Ishikawa (cell line): ENCODE data around the gene MIDN.

Source experiments
- CEBPB ChIP-seq: IDR thresholded peaks from 2 replicates; pipeline ENCODE4 v1.6.1; 2012
- CREB1 ChIP-seq: IDR thresholded peaks from 2 replicates; pipeline ENCODE4 v1.6.1; 2012; ENCODE audit warnings: low read depth
- EGR1 ChIP-seq: IDR thresholded peaks from 2 replicates; pipeline ENCODE4 v1.6.1; 2012
- EP300 ChIP-seq: IDR thresholded peaks from 2 replicates; pipeline ENCODE4 v1.6.1; 2012; ENCODE audit warnings: borderline replicate concordance
- FOXM1 ChIP-seq: IDR thresholded peaks from 2 replicates; pipeline ENCODE4 v1.6.1; 2012; ENCODE audit warnings: low read depth, borderline replicate concordance
- NFIC ChIP-seq: IDR thresholded peaks from 2 replicates; pipeline ENCODE4 v1.6.1; 2012
- RAD21 ChIP-seq: IDR thresholded peaks from 2 replicates; pipeline ENCODE4 v1.6.1; 2012; ENCODE audit warnings: low read depth
- TAF1 ChIP-seq: IDR thresholded peaks from 2 replicates; pipeline ENCODE4 v1.6.1; 2012; ENCODE audit warnings: low read depth, mild to moderate bottlenecking
- TCF12 ChIP-seq: IDR thresholded peaks from 2 replicates; pipeline ENCODE4 v1.6.1; 2012; ENCODE audit warnings: low read depth
- TEAD4 ChIP-seq: IDR thresholded peaks from 2 replicates; pipeline ENCODE4 v1.6.1; 2012
- YY1 ChIP-seq: IDR thresholded peaks from 2 replicates; pipeline ENCODE4 v1.6.1; 2012; ENCODE audit warnings: low read depth
- ZBTB7A ChIP-seq: IDR thresholded peaks from 2 replicates; pipeline ENCODE4 v1.6.1; 2012; ENCODE audit warnings: low read depth
- TF ChIP-seq, protein P1 (sequence below): IDR thresholded peaks from 2 replicates; pipeline ENCODE4 v1.6.1; 2012
- TF ChIP-seq, protein P2 (sequence below): IDR thresholded peaks from 2 replicates; pipeline ENCODE4 v1.6.1; 2012
- TF ChIP-seq, protein P3 (sequence below): IDR thresholded peaks from 2 replicates; pipeline ENCODE4 v1.6.1; 2012; ENCODE audit warnings: low read depth, mild to moderate bottlenecking

Gene MIDN

DNA sequence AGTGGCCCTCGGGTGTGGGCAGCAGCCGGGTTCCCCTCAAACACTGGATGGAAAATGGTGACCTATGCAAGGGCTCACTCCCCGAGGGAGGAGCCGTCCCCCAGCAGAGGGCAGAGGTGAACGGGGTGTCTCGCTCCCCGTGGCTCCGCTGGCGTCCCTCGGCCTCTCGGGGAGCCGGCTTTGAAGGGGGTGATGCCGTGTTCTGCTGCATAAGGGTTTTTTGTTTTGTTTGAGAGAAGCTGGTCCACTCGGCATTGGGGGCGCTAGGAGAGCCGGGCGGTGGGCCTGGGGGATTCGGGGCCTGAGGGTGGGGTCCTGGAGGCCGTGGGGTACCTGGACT, 41.3 kb downstream of the MIDN start:
- TF ChIP-seq TEAD4 (no peak), RAD21 (no peak), NFIC (no peak), EP300 (no peak), FOXM1 (no peak), TAF1 (no peak), ZBTB7A (no peak), CREB1 (no peak), YY1 (no peak), CEBPB (no peak), EGR1 (no peak), TCF12 (no peak)
- TF ChIP-seq, protein P1, sequence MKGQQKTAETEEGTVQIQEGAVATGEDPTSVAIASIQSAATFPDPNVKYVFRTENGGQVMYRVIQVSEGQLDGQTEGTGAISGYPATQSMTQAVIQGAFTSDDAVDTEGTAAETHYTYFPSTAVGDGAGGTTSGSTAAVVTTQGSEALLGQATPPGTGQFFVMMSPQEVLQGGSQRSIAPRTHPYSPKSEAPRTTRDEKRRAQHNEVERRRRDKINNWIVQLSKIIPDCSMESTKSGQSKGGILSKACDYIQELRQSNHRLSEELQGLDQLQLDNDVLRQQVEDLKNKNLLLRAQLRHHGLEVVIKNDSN: no peak
- TF ChIP-seq, protein P2, sequence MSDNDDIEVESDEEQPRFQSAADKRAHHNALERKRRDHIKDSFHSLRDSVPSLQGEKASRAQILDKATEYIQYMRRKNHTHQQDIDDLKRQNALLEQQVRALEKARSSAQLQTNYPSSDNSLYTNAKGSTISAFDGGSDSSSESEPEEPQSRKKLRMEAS: no peak
- TF ChIP-seq, protein P3, sequence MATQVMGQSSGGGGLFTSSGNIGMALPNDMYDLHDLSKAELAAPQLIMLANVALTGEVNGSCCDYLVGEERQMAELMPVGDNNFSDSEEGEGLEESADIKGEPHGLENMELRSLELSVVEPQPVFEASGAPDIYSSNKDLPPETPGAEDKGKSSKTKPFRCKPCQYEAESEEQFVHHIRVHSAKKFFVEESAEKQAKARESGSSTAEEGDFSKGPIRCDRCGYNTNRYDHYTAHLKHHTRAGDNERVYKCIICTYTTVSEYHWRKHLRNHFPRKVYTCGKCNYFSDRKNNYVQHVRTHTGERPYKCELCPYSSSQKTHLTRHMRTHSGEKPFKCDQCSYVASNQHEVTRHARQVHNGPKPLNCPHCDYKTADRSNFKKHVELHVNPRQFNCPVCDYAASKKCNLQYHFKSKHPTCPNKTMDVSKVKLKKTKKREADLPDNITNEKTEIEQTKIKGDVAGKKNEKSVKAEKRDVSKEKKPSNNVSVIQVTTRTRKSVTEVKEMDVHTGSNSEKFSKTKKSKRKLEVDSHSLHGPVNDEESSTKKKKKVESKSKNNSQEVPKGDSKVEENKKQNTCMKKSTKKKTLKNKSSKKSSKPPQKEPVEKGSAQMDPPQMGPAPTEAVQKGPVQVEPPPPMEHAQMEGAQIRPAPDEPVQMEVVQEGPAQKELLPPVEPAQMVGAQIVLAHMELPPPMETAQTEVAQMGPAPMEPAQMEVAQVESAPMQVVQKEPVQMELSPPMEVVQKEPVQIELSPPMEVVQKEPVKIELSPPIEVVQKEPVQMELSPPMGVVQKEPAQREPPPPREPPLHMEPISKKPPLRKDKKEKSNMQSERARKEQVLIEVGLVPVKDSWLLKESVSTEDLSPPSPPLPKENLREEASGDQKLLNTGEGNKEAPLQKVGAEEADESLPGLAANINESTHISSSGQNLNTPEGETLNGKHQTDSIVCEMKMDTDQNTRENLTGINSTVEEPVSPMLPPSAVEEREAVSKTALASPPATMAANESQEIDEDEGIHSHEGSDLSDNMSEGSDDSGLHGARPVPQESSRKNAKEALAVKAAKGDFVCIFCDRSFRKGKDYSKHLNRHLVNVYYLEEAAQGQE: no peak

DNA sequence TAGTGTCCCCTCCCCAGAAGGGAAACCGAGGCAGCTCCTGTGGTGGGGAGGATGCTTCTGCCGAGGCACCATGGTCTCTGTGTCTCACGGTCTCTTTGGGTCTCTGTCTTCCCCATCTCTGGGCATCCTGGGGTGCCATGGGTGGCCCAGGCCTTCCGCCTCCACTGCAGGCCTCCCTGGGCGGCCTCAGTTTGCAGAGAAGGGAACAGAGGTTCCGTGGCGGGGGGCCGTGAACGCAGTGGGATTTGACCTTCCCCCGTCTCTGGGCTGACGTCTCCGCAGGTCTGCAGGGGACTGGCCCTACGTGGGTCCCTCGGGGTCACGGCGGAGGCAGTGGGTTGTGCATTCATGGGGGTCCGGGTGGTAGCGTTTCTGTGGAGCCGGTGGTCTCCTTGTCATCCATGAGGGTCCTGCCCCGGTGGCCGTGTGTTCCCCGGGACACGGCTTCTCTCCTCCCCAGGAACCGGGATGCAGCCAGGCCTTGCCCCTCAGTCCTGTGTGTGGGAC, 41.9 kb downstream of the MIDN start:
- TF ChIP-seq, protein P1: no peak
- no peak for TF ChIP-seq TCF12

DNA sequence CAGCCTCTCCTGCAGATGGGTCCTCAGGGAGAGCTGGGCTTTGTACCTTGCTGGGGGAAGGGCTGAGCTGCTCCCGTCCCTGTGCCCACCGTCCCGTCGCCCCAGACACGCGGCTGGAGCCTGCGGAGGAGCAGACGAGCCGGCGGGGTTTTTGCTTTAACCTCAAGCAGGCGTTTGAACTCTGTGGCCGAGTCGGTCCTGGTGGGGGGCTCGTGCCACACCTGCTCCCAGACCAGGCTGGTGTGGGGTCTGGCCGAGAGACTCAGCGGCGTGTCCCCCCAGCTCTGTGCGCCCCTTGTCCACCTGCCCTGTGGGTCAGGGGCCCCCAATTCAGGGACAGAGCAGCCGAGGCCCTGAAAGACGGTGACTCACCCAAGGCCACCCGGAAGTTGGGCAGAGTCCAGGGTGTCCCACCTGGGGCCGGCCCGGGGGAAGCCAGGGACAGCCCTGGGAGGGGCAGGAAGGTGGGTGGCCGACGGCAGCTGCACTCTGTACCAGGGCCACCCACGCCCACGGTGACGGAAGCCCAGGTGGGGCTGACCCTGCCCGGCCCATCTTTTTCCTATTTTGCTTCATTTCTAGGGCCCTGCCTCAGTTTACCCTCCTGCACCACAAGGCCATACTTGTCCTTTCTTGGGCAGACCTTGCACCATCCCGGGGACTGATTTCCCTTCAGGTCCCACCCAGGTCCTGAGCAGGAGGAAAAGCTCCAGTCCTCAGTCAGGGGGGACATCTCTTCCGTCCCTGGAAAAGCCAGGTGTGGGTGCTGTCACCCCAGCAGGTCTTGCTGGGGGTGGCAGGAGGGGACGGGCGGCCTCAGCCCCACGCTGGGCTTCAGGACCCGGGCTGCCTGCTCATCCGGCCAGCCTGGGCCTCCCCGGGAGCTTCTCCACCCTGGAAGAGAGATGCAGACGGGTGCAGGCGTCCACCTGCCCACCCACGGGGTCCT, 42.6 kb downstream of the MIDN start:
- TF ChIP-seq TCF12: no peak
- no peak for TF ChIP-seq NFIC

DNA sequence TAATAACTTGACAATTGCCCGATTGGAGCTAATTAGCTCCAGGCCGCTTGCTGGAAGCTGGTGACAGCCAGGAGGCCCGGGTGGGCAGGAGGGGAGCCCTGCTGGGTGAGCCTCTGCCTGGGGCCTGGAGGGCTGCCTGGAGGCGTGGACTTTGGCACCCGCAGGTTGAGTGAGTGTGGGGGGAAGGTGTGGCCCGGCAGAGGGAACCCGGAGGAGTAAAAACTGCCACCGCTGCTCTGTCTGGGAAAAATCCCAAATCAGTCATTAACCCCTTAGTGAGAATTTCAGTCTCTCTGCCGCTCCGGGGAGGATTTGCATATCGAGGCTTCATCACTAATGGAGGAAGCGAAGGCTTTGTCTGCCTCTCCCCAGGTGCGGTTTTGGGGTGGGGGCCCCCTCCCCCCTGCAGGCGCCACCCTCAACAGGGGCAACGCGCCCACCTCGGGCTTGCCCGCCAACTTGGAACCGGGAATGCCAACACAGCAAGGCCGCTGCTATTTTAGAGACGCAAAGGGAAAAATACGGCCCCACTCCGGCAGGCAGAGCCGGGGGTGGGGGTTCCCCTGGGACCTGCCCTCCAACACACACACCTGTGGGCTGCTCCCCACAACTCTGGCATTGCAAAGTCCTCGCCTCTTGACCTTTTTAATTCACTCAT, 43.5 kb downstream of the MIDN start:
- TF ChIP-seq TAF1 (no peak), CEBPB (no peak), CREB1 (no peak), TEAD4 (no peak)
- TF ChIP-seq, protein P3: no peak
- TF ChIP-seq, protein P2: no peak

DNA sequence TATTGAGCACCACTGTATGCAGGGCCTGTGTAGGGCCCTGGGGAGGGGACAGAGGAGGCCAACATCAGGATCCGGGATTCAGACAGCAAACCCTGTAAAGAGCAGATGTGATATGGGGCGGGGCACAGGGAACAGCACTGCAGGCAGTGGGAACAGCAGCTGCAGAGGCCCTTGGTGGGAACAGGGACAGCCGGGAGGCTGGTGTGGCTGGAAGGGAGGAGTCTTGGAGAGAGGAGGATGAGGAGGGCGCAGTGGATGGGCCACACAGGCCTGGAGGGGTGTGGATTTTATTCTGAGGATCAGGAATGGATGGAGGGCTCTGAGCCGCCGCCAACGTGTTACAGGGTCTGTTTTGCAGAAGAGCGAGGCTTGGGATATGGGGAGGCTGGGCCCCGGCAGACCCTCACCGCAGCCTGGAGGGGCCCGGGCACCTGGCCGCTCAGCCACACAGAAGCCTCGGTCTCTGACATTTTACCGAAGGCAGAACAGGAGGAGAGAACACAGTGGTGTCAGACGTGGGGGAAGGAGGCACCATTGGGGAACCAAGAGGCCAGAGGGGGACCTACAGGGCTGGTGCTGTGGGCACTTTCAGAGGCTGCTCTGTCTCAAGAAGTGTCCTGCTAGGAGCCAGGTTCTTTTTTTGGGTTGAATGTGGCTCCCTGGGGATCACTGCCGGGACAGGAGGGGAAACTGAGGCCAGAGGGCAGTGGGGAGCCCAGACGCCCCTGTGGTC, 44.2 kb downstream of the MIDN start:
- TF ChIP-seq CEBPB (no peak), YY1 (no peak), TAF1 (no peak), ZBTB7A (no peak), CREB1 (no peak), FOXM1 (no peak), EP300 (no peak), NFIC (no peak), TEAD4 (no peak), TCF12 (no peak), RAD21 (no peak), EGR1 (no peak)
- TF ChIP-seq, protein P3: no peak
- TF ChIP-seq, protein P1: no peak
- TF ChIP-seq, protein P2: no peak
